ENCODE measurements around the gene GPR89B. TPM values are rescaled to one million over a fixed set of nuclear protein-coding genes. Genes with fewer than 3 reads are reported as not detected.

Gene GPR89B
- total and polyA plus RNA-seq, 9 of the 15 experiments (the other 6 are each of a cell fraction or from before 2014, with no cell fraction given) = 9.3 to 39.3 (median 19.6) TPM

GRCh38 chr1:147897789-147898188 is 30.4 kb upstream of the GPR89B start:
- TF ChIP-seq POLR2H (tag; IDR thresholded peaks at IDR 0.05; ENCODE audit: low read depth) (no peak), ZNF143 (CRISPR knock-in tag; IDR thresholded peaks at IDR 0.05) (no peak), PCBP1 (IDR thresholded peaks at IDR 0.05; ENCODE audit: low read depth, low read length, poor library complexity, severe bottlenecking) (no peak), CC2D1A (IDR thresholded peaks at IDR 0.05) (no peak), ELF4 (CRISPR knock-in tag; IDR thresholded peaks at IDR 0.05) (no peak), NR2C2 (CRISPR knock-in tag; IDR thresholded peaks at IDR 0.05) (no peak), NR2C2 (tag; IDR thresholded peaks at IDR 0.05) (no peak)
- TF ChIP-seq, protein P1, sequence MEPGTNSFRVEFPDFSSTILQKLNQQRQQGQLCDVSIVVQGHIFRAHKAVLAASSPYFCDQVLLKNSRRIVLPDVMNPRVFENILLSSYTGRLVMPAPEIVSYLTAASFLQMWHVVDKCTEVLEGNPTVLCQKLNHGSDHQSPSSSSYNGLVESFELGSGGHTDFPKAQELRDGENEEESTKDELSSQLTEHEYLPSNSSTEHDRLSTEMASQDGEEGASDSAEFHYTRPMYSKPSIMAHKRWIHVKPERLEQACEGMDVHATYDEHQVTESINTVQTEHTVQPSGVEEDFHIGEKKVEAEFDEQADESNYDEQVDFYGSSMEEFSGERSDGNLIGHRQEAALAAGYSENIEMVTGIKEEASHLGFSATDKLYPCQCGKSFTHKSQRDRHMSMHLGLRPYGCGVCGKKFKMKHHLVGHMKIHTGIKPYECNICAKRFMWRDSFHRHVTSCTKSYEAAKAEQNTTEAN (CRISPR knock-in tag; IDR thresholded peaks at IDR 0.05) = no peak
- no peaks in the 10 kb centered on the region for H3K36me3 ChIP-seq (ENCODE audit: control insufficient read depth, insufficient read depth, low read length)
- H3K9ac ChIP-seq (ENCODE audit: insufficient read depth in 1 of 2, low read depth in 2 of 2, low read length in 2 of 2) = no peak overlapping the region
- H3K4me2 ChIP-seq (ENCODE audit: insufficient read depth, low read length) = no peak overlapping the region
- H3K9me3 ChIP-seq (replicated peaks; ENCODE audit: control insufficient read depth, insufficient read depth, low read depth, low read length) = no peaks in the 10 kb centered on the region
- in situ Hi-C loops (cut with MboI) = loop anchor here (10.0 kb wide), 1 partner anchor 623 kb away; no protein-coding TSS in a partner anchor
- ChIA-PET POLR2A (no interaction called here), CTCF (ENCODE audit: low intra/inter-chr PET ratio) (no interaction called here)
- no peak for DNase-seq (ENCODE audit: extremely low read depth in 1 of 4, low spot score in 3 of 4)
- no peak overlapping the region for H2AFZ ChIP-seq (ENCODE audit: low read depth, low read length)
- no peak for FAIRE-seq
- intact Hi-C loops (cut with micrococcal nuclease) = loop anchor here (10.0 kb wide), 1 partner anchor 503 kb away; no protein-coding TSS in a partner anchor
- no peak overlapping the region for H3K4me3 ChIP-seq
- no peaks in the 10 kb centered on the region for H3K9me1 ChIP-seq (ENCODE audit: control insufficient read depth, insufficient read depth, low read length)
- no peaks in the 10 kb centered on the region for H3K4me1 ChIP-seq (replicated peaks in 1 of 2; ENCODE audit: control insufficient read depth in 2 of 2, insufficient read depth in 2 of 2, low read length in 2 of 2)
- WGBS (ENCODE audit: insufficient coverage, low coverage, missing lambda C conversion rate) = 2% methylated on average over 4 of the region's 4 CpGs
- no peaks in the 10 kb centered on the region for H4K20me1 ChIP-seq (replicated peaks; ENCODE audit: control insufficient read depth, insufficient read depth, low read length)
- ATAC-seq = no peak
- H3K79me2 ChIP-seq (ENCODE audit: control insufficient read depth, insufficient read depth, low read length) = no peaks in the 10 kb centered on the region
- no peak overlapping the region for H3K27ac ChIP-seq (ENCODE audit: extremely low read depth, low read depth, low read length)
- no TSS peak for BruUV-seq (replicated peaks)
- peaks cover 2 to 34% of the 10 kb centered on the region in 2 experiments; a peak in 4 of 5 replicates for H3K27me3 ChIP-seq (ENCODE audit: control insufficient read depth in 2 of 2, insufficient read depth in 2 of 2, low read length in 2 of 2)

Data from K562 (cell line).